Fibroblast of lung (primary cell): Measurements from ENCODE around the gene HM13. TPM values are rescaled to one million over a fixed set of nuclear protein-coding genes. Genes with fewer than 3 reads are reported as not detected.
A peak's percentile ranks its signal among the peaks of the same experiment; 100 is the strongest.

Experiments
- DNase-seq, 2 donors: peaks; one replicate each; pipeline versions ENCODE4 v3.0.0 to v3.0.0-alpha.2; 2010; ENCODE audit warnings: low read depth in 2 of 2
- H2AFZ ChIP-seq: 2 replicates; pipeline ENCODE4 v1.5.1; 2012; ENCODE audit warnings: low read length, control low read depth, inconsistent platforms
- H3K27ac ChIP-seq: 2 replicates; pipeline ENCODE4 v1.5.1; 2011; ENCODE audit warnings: low read length, control low read depth; ENCODE audit not compliant: insufficient read depth
- H3K27me3 ChIP-seq: 2 replicates; pipeline ENCODE4 v1.5.1; 2011; ENCODE audit warnings: mild to moderate bottlenecking, low read length; ENCODE audit not compliant: control insufficient read depth, insufficient read depth
- H3K36me3 ChIP-seq: 2 replicates; pipeline ENCODE4 v1.5.1; 2011; ENCODE audit warnings: low read length; ENCODE audit not compliant: control insufficient read depth, insufficient read depth
- H3K4me1 ChIP-seq: 2 replicates; pipeline ENCODE4 v1.5.1; 2011; ENCODE audit warnings: low read length; ENCODE audit not compliant: control insufficient read depth, insufficient read depth; ENCODE audit errors: extremely low read depth
- H3K4me2 ChIP-seq: 2 replicates; pipeline ENCODE4 v1.5.1; 2011; ENCODE audit warnings: low read length, control low read depth; ENCODE audit not compliant: insufficient read depth; ENCODE audit errors: extremely low read depth
- H3K4me3 ChIP-seq, 4 experiments: fragments of 200-600 bp in 1 of 4; sonication (generic) in 1 of 4; replicated peaks in 1 of 4; 2 replicates each; pipeline ENCODE4 v1.5.1; 2011 to 2016; ENCODE audit warnings: low read length in 4 of 4, low read depth in 3 of 4, mild to moderate bottlenecking in 3 of 4, control low read depth in 2 of 4, inconsistent platforms in 1 of 4, mixed read lengths in 1 of 4; ENCODE audit not compliant: insufficient read depth in 1 of 4; ENCODE audit errors: control extremely low read depth in 1 of 4
- H3K79me2 ChIP-seq: 2 replicates; pipeline ENCODE4 v1.5.1; 2012; ENCODE audit warnings: mild to moderate bottlenecking, low read length, inconsistent platforms; ENCODE audit not compliant: control insufficient read depth, insufficient read depth
- H3K9ac ChIP-seq: 2 replicates; pipeline ENCODE4 v1.5.1; 2011; ENCODE audit warnings: mild to moderate bottlenecking, low read length, control low read depth; ENCODE audit not compliant: insufficient read depth
- H3K9me3 ChIP-seq: 2 replicates; pipeline ENCODE4 v1.5.1; 2012; ENCODE audit warnings: low read depth, low read length; ENCODE audit not compliant: control insufficient read depth, insufficient read depth
- H4K20me1 ChIP-seq: 2 replicates; pipeline ENCODE4 v1.5.1; 2011; ENCODE audit warnings: low read length; ENCODE audit not compliant: control insufficient read depth, insufficient read depth; ENCODE audit errors: extremely low read depth
- CTCF ChIP-seq, 2 donors: IDR thresholded peaks in 1 of 2; conservative IDR thresholded peaks in 1 of 2; 1 replicate in 1 of 2; 2 replicates in 1 of 2; pipeline ENCODE4 v1.5.1; 2011 to 2012; ENCODE audit warnings: low read length in 2 of 2, control low read depth in 1 of 2, inconsistent platforms in 1 of 2, low read depth in 1 of 2, mild to moderate bottlenecking in 1 of 2
- EZH2 ChIP-seq: IDR thresholded peaks from 2 replicates; pipeline ENCODE4 v1.5.1; 2012; ENCODE audit warnings: low read length, control low read depth, mild to moderate bottlenecking; ENCODE audit errors: missing control alignments
- polyA plus RNA-seq, 2 donors: library from polyadenylated mRNA; depleted of rRNA in 1 of 2; stranded (reverse) in 1 of 2; unstranded in 1 of 2; fragments of >200 nt; gene quantifications; 2 replicates each; pipeline ENCODE4 v1.2.1, GENCODE V29; 2011 to 2012; ENCODE audit warnings: missing spikeins in 1 of 2
- total RNA-seq: library from RNA; depleted of rRNA; stranded (reverse); fragments of >200 nt; gene quantifications from 2 replicates; pipeline ENCODE4 v1.2.1, GENCODE V29; 2014

HM13 gene
- total and polyA plus RNA-seq, 2 donors (not counting 1 experiment from before 2014, with no cell fraction given): 52.5 to 157 TPM

GRCh38 chr20:31475472-31476293 lies 38.6 kb upstream of the HM13 start:
- Histone ChIP-seq H3K79me2 (no peaks in the 10 kb centered on the region), H3K4me2 (no peak overlapping the region), H4K20me1 (no peaks in the 10 kb centered on the region), H3K27me3 (peaks cover 22% of the 10 kb centered on the region), H3K36me3 (no peaks in the 10 kb centered on the region), H3K9me3 (no peaks in the 10 kb centered on the region), H2AFZ (no peak overlapping the region), H3K4me3 (peak overlapping the region in 1 of 4 experiments; percentile 28), H3K27ac (no peak overlapping the region), H3K4me1 (no peaks in the 10 kb centered on the region), H3K9ac (no peak overlapping the region)
- DNase-seq: no peak
- TF ChIP-seq CTCF (conservative IDR thresholded peaks at IDR 0.05 in 1 of 2, IDR thresholded peaks at IDR 0.05 in 1 of 2; ENCODE audit: low read depth in 1 of 2, low read length in 2 of 2) (no peak), EZH2 (peak; percentile 63)

- H3K36me3 ChIP-seq: no peaks in the 10 kb centered on the region
- H3K4me1 ChIP-seq: no peaks in the 10 kb centered on the region
- no peak overlapping the region for H3K9ac ChIP-seq
- TF ChIP-seq EZH2 (no peak), CTCF (conservative IDR thresholded peaks at IDR 0.05 in 1 of 2, IDR thresholded peaks at IDR 0.05 in 1 of 2; ENCODE audit: low read depth in 1 of 2, low read length in 2 of 2) (no peak)
- no peaks in the 10 kb centered on the region for H3K9me3 ChIP-seq
- peaks cover 22% of the 10 kb centered on the region for H3K27me3 ChIP-seq
- no peak overlapping the region for H3K4me3 ChIP-seq
- H3K79me2 ChIP-seq: no peaks in the 10 kb centered on the region
- H2AFZ ChIP-seq: no peak overlapping the region
- no peaks in the 10 kb centered on the region for H4K20me1 ChIP-seq
- H3K4me2 ChIP-seq: no peak overlapping the region
- no peak for DNase-seq
- no peak overlapping the region for H3K27ac ChIP-seq
These were observed 38.0 kb upstream of the HM13 start for GRCh38 chr20:31476294-31476585.

DNA sequence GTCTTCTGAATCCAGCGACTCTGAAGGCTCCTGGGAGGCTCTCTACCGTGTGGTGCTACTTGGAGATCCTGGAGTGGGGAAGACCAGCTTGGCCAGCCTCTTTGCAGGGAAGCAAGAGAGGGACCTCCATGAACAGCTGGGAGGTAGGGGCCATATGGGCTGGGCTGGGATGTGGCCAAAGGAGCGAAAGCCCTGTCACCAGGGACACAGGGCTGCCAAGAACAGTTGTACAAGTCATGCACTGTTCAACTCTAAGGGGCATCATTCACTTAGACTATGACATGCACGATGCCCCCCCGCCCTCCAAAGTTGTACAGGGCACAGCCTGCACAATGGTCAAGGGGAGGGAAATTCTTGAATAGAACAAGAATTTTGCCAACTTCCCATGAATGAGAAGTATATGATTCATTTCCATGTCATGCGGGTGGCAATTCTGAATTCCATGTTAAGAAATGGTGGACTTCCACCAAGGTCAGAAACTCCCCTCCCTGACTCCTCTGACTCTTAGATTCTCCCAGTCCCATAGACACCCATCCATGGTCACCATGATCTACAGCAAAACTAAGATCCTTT lies 37.5 kb upstream of the HM13 start:
- TF ChIP-seq CTCF (conservative IDR thresholded peaks at IDR 0.05 in 1 of 2, IDR thresholded peaks at IDR 0.05 in 1 of 2; ENCODE audit: low read depth in 1 of 2, low read length in 2 of 2): no peak
- no peak for TF ChIP-seq EZH2
- Histone ChIP-seq H3K27ac (no peak overlapping the region), H2AFZ (no peak overlapping the region), H3K9ac (no peak overlapping the region), H3K4me1 (no peaks in the 10 kb centered on the region), H4K20me1 (no peaks in the 10 kb centered on the region), H3K27me3 (peaks cover 22% of the 10 kb centered on the region), H3K4me3 (no peak overlapping the region), H3K79me2 (no peaks in the 10 kb centered on the region), H3K36me3 (no peaks in the 10 kb centered on the region), H3K9me3 (no peaks in the 10 kb centered on the region), H3K4me2 (no peak overlapping the region)
- no peak for DNase-seq
